ENCODE results near the gene HIVEP3. TPM values are rescaled to one million over a fixed set of nuclear protein-coding genes. Genes with fewer than 3 reads are reported as not detected.

Gene HIVEP3
- total RNA-seq, 1 experiment from 2014 or later = 0.55 TPM

GRCh38 chr1:41851589-41851988 is 67.1 kb downstream of the HIVEP3 start:
- CTCF ChIA-PET = interaction anchor here (1.0 kb wide), 1 partner anchor 40 kb away, joined by 3 read pairs; no protein-coding TSS in a partner anchor
- H3K4me3 Mint-ChIP-seq = no peak overlapping the region
- 0 out of 2 replicates have a peak, but pooled peaks cover 3% of the 10 kb centered on the region for H3K27me3 Mint-ChIP-seq (ENCODE audit: low read depth)
- ATAC-seq (no peak; the same call in 1 of the 2 replicates), DNase-seq (ENCODE audit: low spot score) (no peak)
- peaks cover 4% of the 10 kb centered on the region for H3K9me3 Mint-ChIP-seq
- H3K4me1 Mint-ChIP-seq = peaks cover 7% of the 10 kb centered on the region
- no peak overlapping the region for H3K27ac Mint-ChIP-seq
- TF ChIP-seq FOXJ3 (CRISPR knock-in tag; IDR thresholded peaks at IDR 0.05; ENCODE audit: borderline replicate concordance) = no peak
- 0 out of 2 replicates have a peak, but pooled peaks have one; percentile 20 for TF ChIP-seq MAX (CRISPR knock-in tag; IDR thresholded peaks at IDR 0.05)
- POLR2A ChIA-PET = no interaction called here
- no peaks in the 10 kb centered on the region for H3K36me3 Mint-ChIP-seq

GRCh38 chr1:41850029-41850428 is 68.7 kb downstream of the HIVEP3 start:
- peaks cover 7% of the 10 kb centered on the region for H3K4me1 Mint-ChIP-seq
- no peak for TF ChIP-seq ATF2 (CRISPR knock-in tag; IDR thresholded peaks at IDR 0.05; ENCODE audit: borderline replicate concordance, low read depth)
- TF ChIP-seq SMAD3 (CRISPR knock-in tag; IDR thresholded peaks at IDR 0.05; ENCODE audit: borderline replicate concordance) = no peak
- TF ChIP-seq ZNF512 (CRISPR knock-in tag; IDR thresholded peaks at IDR 0.05; ENCODE audit: borderline replicate concordance) = no peak
- TF ChIP-seq ZNF263 (CRISPR knock-in tag; IDR thresholded peaks at IDR 0.05; ENCODE audit: low read depth) = no peak
- no peak for TF ChIP-seq NR3C1 (CRISPR knock-in tag; conservative IDR thresholded peaks at IDR 0.05; ENCODE audit: low read depth)
- no peak for TF ChIP-seq FOXP4 (CRISPR knock-in tag; IDR thresholded peaks at IDR 0.05)
- TF ChIP-seq ZBTB43 (CRISPR knock-in tag; IDR thresholded peaks at IDR 0.05) = no peak
- no peak for TF ChIP-seq RORB (CRISPR knock-in tag; IDR thresholded peaks at IDR 0.05)
- TF ChIP-seq ZNF219 (CRISPR knock-in tag; IDR thresholded peaks at IDR 0.05; ENCODE audit: borderline replicate concordance) = no peak
- no peak for TF ChIP-seq ZNF425 (CRISPR knock-in tag; conservative IDR thresholded peaks at IDR 0.05)
- TF ChIP-seq MYBL2 (CRISPR knock-in tag; IDR thresholded peaks at IDR 0.05) = no peak
- no peak for TF ChIP-seq MXD4 (CRISPR knock-in tag; IDR thresholded peaks at IDR 0.05; ENCODE audit: borderline replicate concordance)
- TF ChIP-seq SP1 (CRISPR knock-in tag; conservative IDR thresholded peaks at IDR 0.05) = no peak
- TF ChIP-seq ZNF416 (CRISPR knock-in tag; IDR thresholded peaks at IDR 0.05) = no peak
- TF ChIP-seq ZNF232 (CRISPR knock-in tag; IDR thresholded peaks at IDR 0.05) = no peak
- TF ChIP-seq E2F5 (CRISPR knock-in tag; IDR thresholded peaks at IDR 0.05) = no peak
- no peak for TF ChIP-seq FOXP1 (CRISPR knock-in tag; IDR thresholded peaks at IDR 0.05; ENCODE audit: borderline replicate concordance)
- peaks cover 3% of the 10 kb centered on the region; the same call in 1 of the 2 replicates for H3K27me3 Mint-ChIP-seq (ENCODE audit: low read depth)
- DNase-seq (ENCODE audit: low spot score) (no peak), ATAC-seq (no peak)
- H3K9me3 Mint-ChIP-seq = no peaks in the 10 kb centered on the region
- ChIA-PET CTCF (no interaction called here), POLR2A (no interaction called here)
- no peak overlapping the region for H3K27ac Mint-ChIP-seq
- no peaks in the 10 kb centered on the region for H3K36me3 Mint-ChIP-seq
- H3K4me3 Mint-ChIP-seq = no peak overlapping the region

Data from WTC11 (cell line).